ENCODE measurements around the gene LRRC18. TPM values are rescaled to one million over a fixed set of nuclear protein-coding genes. Genes with fewer than 3 reads are reported as not detected.

Gene LRRC18
- total and polyA plus RNA-seq, 4 donors, result 1.8 to 4.5 (median 2.7) TPM

GRCh38 chr10:48941427-48942075 is 1.9 kb upstream of the LRRC18 start:
- WGBS, 2 donors, result 87 to 94% methylated on average over 10 of the region's 10 CpGs
- no peak overlapping the region for H3K4me3 ChIP-seq
- peaks cover 0 to 1% (median 0%) of the 10 kb centered on the region in 5 donors for H3K4me1 ChIP-seq (ENCODE audit: control insufficient read depth in 5 of 5, insufficient read depth in 5 of 5, low read length in 5 of 5)
- no peaks in the 10 kb centered on the region for H3K36me3 ChIP-seq (ENCODE audit: control insufficient read depth in 4 of 4, insufficient read depth in 4 of 4, low read length in 4 of 4)
- TF ChIP-seq CTCF (IDR thresholded peaks at IDR 0.05; ENCODE audit: control extremely low read depth, extremely low read depth), result no peak
- H3K27ac ChIP-seq (ENCODE audit: low read depth in 1 of 2, low read length in 1 of 2), result no peak overlapping the region
- H3K9me3 ChIP-seq (ENCODE audit: control insufficient read depth in 4 of 4, insufficient read depth in 3 of 4, low read length in 3 of 4), result no peaks in the 10 kb centered on the region
- H3K9ac ChIP-seq (ENCODE audit: insufficient read depth in 1 of 2, low read length in 2 of 2), result no peak overlapping the region
- DNase-seq (no peak), ATAC-seq (ENCODE audit: insufficient read depth, low FRiP score) (no peak)
- H3K27me3 ChIP-seq (ENCODE audit: control insufficient read depth in 3 of 3, insufficient read depth in 3 of 3, low read length in 2 of 3), result no peaks in the 10 kb centered on the region

DNA sequence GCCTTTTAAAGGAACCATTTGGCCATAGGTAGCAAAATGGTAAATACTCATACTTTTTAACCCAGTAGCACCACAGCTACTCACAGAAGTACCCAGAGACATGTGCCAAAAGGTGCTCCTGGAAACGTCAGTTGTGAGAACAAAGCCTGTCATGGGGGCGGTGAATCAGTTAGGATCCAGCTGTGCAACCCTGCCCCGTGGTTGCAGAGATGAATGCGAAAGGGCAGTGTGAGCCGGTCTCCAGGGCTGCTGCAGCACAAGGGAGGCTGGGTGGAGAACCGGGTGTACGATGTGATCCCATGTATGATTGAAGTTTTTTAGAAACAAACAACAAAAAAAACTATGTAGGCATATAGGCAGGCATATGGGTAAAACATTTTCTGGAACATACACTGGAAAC is 1.3 kb upstream of the LRRC18 start:
- whole genome bisulfite sequencing, 2 donors, result 74 to 77% methylated on average over 7 of the region's 7 CpGs
- no peaks in the 10 kb centered on the region for H3K27me3 ChIP-seq (ENCODE audit: control insufficient read depth in 3 of 3, insufficient read depth in 3 of 3, low read length in 2 of 3)
- no peak for DNase-seq
- H3K9me3 ChIP-seq (ENCODE audit: control insufficient read depth in 4 of 4, insufficient read depth in 3 of 4, low read length in 3 of 4), result no peaks in the 10 kb centered on the region
- no peak for ATAC-seq (ENCODE audit: insufficient read depth, low FRiP score)
- no peak for TF ChIP-seq CTCF (IDR thresholded peaks at IDR 0.05; ENCODE audit: control extremely low read depth, extremely low read depth)
- no peak overlapping the region for H3K9ac ChIP-seq (ENCODE audit: insufficient read depth in 1 of 2, low read length in 2 of 2)
- no peak overlapping the region for H3K27ac ChIP-seq (ENCODE audit: low read depth in 1 of 2, low read length in 1 of 2)
- no peak overlapping the region for H3K4me3 ChIP-seq
- H3K36me3 ChIP-seq (ENCODE audit: control insufficient read depth in 4 of 4, insufficient read depth in 4 of 4, low read length in 4 of 4), result no peaks in the 10 kb centered on the region
- H3K4me1 ChIP-seq (ENCODE audit: control insufficient read depth in 5 of 5, insufficient read depth in 5 of 5, low read length in 5 of 5), result no peaks in the 10 kb centered on the region

DNA sequence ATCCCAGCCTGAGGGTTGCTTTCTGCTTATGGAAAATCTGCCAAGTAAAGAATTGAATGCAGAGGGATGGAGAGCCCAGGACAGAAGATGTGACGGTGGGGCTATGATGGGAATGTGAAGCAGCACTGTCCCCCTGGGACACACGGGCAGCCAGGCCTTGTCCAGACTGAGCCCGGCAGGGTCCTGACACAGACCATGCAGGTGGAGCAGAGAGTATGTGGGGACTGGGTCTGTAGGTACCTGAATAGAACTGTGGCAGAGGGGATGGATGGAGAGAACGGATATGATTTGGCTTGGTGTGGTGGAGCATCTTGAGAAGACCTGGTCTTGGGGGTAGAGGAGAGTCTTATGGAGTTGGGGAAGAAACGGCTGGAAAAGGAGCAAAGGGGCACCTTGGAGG is 732 bp upstream of the LRRC18 start:
- Histone ChIP-seq H3K4me1 (ENCODE audit: control insufficient read depth in 5 of 5, insufficient read depth in 5 of 5, low read length in 5 of 5) (peaks cover 0 to 3% (median 0%) of the 10 kb centered on the region in 5 donors), H3K27me3 (ENCODE audit: control insufficient read depth in 3 of 3, insufficient read depth in 3 of 3, low read length in 2 of 3) (no peaks in the 10 kb centered on the region), H3K27ac (ENCODE audit: low read depth in 1 of 2, low read length in 1 of 2) (no peak overlapping the region), H3K4me3 (no peak overlapping the region), H3K9ac (ENCODE audit: insufficient read depth in 1 of 2, low read length in 2 of 2) (no peak overlapping the region), H3K36me3 (ENCODE audit: control insufficient read depth in 4 of 4, insufficient read depth in 4 of 4, low read length in 4 of 4) (no peaks in the 10 kb centered on the region), H3K9me3 (ENCODE audit: control insufficient read depth in 4 of 4, insufficient read depth in 3 of 4, low read length in 3 of 4) (no peaks in the 10 kb centered on the region)
- TF ChIP-seq CTCF (IDR thresholded peaks at IDR 0.05; ENCODE audit: control extremely low read depth, extremely low read depth), result no peak
- DNase-seq (no peak), ATAC-seq (ENCODE audit: insufficient read depth, low FRiP score) (no peak)
- WGBS, 2 donors, result 93 to 94% methylated on average over 5 of the region's 5 CpGs
